Measurements from ENCODE around the gene LENG8.

Gene LENG8

GRCh38 chr19:54448774-54449700 lies at the start of gene LENG8:
Gene LENG8 (plus strand): TSS chr19:54449199. CDS start chr19:54451345, 2,146 bp downstream.
- DNase-seq (ENCODE audit: low spot score): peak; percentile 99

- no peak for DNase-seq (ENCODE audit: low spot score)
Measured at GRCh38 chr19:54400913-54401312, 48.1 kb upstream of the LENG8 start.

- no peak for DNase-seq (ENCODE audit: low spot score)
Measured at GRCh38 chr19:54403054-54403453, 45.9 kb upstream of the LENG8 start.

- no peak for DNase-seq (ENCODE audit: low spot score)
Measured at GRCh38 chr19:54405628-54406027, 43.4 kb upstream of the LENG8 start.

GRCh38 chr19:54407780-54408179 lies 41.2 kb upstream of the LENG8 start:
- no peak for DNase-seq (ENCODE audit: low spot score)

- no peak for DNase-seq (ENCODE audit: low spot score)
Measured at GRCh38 chr19:54408456-54409026, 40.5 kb upstream of the LENG8 start.

- no peak for DNase-seq (ENCODE audit: low spot score)
Measured at GRCh38 chr19:54411033-54411432, 38.0 kb upstream of the LENG8 start.

- DNase-seq (ENCODE audit: low spot score): no peak
Measured at GRCh38 chr19:54412877-54413276, 36.1 kb upstream of the LENG8 start.

- no peak for DNase-seq (ENCODE audit: low spot score)
Measured at GRCh38 chr19:54414156-54414555, 34.8 kb upstream of the LENG8 start.

- no peak for DNase-seq (ENCODE audit: low spot score)
Measured at GRCh38 chr19:54415208-54415900, 33.6 kb upstream of the LENG8 start, which contains the start of gene TTYH1. Gene TTYH1 (plus strand): TSS chr19:54415464. CDS start chr19:54415553, 89 bp downstream.

GRCh38 chr19:54415901-54416673 lies 32.9 kb upstream of the LENG8 start:
- DNase-seq (ENCODE audit: low spot score): no peak

GRCh38 chr19:54416695-54417491 lies 32.1 kb upstream of the LENG8 start:
- DNase-seq (ENCODE audit: low spot score): no peak

- peak; percentile 26 for DNase-seq (ENCODE audit: low spot score)
Measured at GRCh38 chr19:54418030-54418929, 30.7 kb upstream of the LENG8 start.

GRCh38 chr19:54418930-54419800 lies 29.8 kb upstream of the LENG8 start:
- DNase-seq (ENCODE audit: low spot score): no peak

- no peak for DNase-seq (ENCODE audit: low spot score)
Measured at GRCh38 chr19:54420068-54420382, 29.0 kb upstream of the LENG8 start.

GRCh38 chr19:54420383-54421168 lies 28.4 kb upstream of the LENG8 start:
- DNase-seq (ENCODE audit: low spot score): no peak

GRCh38 chr19:54421169-54421516 lies 27.9 kb upstream of the LENG8 start:
- no peak for DNase-seq (ENCODE audit: low spot score)

- DNase-seq (ENCODE audit: low spot score): no peak
Measured at GRCh38 chr19:54421521-54421920, 27.5 kb upstream of the LENG8 start.

GRCh38 chr19:54422136-54422535 lies 26.9 kb upstream of the LENG8 start:
- no peak for DNase-seq (ENCODE audit: low spot score)
